Muscle of back (tissue), 11 donors: ENCODE data around the gene RASA4. TPM values are rescaled to one million over a fixed set of nuclear protein-coding genes. Genes with fewer than 3 reads are reported as not detected.
"Not testable (repeated sequence)": the region's sequence is repeated elsewhere in the genome, so short reads cannot be mapped to it uniquely, and the experiment has no call there.

ENCODE experiments used
- DNase-seq, 3 donors: peaks; one replicate each; pipeline versions ENCODE4 v3.0.0 to v3.0.0-alpha.2; 2013
- polyA plus RNA-seq, 10 donors: library from polyadenylated mRNA; unstranded; fragments of 120-200 nt; gene quantifications; one replicate each; pipeline ENCODE4 v1.2.1, GENCODE V29; 2013; ENCODE audit not compliant: insufficient read length in 10 of 10

RASA4 gene
- polyA plus RNA-seq, 10 donors = 16.3 to 43.7 (median 27.8) TPM

- DNase-seq = not testable (repeated sequence)
Measured at GRCh38 chr7:102544372-102544771, 72.2 kb downstream of the RASA4 start.

GRCh38 chr7:102543596-102543995 lies 73.0 kb downstream of the RASA4 start, which contains the start of gene UPK3BL2:
TSS of gene UPK3BL2 (minus strand) at chr7:102543696. CDS start at chr7:102543636, 60 bp downstream.
- not testable (repeated sequence) for DNase-seq

DNA sequence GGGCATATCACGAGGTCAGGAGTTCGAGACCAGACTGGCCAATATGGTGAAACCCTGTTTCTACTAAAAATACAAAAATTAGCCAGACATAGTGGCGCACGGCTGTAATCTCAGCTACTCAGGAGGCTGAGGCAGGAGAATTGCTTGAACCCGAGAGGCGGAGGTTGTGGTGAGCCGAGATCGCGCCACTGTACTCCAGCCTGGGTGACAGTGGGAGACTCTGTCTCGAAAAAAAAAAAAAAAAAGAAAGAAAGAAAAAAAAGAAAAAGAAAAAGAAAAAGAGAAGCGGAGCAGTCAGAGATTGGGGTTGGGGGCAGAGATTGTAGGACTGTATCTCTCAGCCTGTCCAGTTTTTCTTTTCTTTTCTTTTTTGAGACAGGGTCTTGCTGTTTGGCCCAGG lies 73.8 kb downstream of the RASA4 start:
- DNase-seq = not testable (repeated sequence)

- not testable (repeated sequence) for DNase-seq
Measured at GRCh38 chr7:102542083-102542482, 74.5 kb downstream of the RASA4 start.

DNA sequence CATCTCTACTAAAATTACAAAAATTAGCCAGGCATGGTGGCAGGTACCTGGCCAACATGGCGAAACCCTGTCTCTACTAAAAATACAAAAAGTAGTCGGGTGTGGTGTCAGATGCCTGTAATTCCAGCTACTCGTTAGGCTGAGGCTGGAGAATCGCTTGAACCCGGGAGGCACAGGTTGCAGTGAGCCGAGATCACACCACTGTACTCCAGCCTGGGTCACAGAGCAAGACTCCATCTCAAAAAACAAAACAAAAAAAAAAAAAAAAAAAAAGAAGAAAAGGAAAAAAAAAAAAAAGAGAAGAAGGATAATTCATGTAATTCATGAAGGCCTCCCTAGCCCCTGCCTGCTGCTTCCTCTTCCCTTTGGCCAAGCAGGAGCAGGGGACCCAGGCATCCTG lies 76.0 kb downstream of the RASA4 start:
- not testable (repeated sequence) for DNase-seq

DNA sequence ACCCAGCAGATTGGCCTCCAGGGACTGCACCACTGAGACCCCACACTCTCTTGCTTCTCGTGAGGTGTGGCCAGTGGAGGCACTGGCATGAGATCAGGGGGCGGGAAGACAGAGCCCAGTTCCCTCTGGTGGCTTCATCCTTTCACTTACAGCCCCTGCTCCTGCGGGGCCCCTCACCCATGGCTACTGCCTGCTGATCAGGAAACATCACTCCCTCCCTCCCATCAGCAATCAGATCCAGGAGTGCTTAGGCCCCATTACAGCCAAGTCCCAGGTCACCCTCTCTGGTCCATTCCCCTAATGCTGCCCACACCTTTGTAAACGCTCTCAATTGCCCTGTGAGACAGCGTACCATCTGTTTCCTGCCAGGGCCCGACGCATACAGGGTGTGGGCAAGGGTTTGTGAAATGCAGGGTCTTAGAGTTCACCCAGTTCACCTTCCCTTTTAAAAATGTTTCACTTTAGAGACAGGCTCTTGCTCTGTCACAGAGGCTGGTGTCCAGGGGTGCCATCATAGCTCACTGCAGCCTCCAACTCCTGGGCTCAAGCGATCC lies 81.4 kb downstream of the RASA4 start:
- peak in 1 of 3 donors; percentile 0 for DNase-seq

DNA sequence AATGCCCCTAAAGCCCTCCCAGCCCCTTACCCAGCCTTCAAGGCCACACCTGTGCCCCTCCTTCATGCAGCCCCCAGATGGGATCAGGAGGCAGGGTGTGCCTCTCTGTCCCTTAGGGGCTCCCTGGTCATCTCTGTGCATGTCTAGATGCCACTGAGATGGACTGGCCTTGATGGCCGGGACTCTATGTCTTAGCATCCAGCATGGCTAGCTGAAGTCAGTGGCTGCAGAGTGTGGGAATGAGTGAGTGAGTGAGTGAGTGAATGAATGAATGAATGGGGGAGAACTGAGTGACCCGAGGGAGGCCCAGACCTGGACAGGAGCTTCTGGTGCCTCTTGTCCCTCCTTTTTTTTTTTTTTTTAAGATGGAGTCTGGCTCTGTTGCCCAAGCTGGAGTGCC lies 84.4 kb downstream of the RASA4 start:
- not testable (repeated sequence) for DNase-seq

- DNase-seq = not testable (repeated sequence)
Measured at GRCh38 chr7:102531583-102531982, 85.0 kb downstream of the RASA4 start.

GRCh38 chr7:102527822-102528793 lies 88.4 kb downstream of the RASA4 start:
- not testable (repeated sequence) for DNase-seq

DNA sequence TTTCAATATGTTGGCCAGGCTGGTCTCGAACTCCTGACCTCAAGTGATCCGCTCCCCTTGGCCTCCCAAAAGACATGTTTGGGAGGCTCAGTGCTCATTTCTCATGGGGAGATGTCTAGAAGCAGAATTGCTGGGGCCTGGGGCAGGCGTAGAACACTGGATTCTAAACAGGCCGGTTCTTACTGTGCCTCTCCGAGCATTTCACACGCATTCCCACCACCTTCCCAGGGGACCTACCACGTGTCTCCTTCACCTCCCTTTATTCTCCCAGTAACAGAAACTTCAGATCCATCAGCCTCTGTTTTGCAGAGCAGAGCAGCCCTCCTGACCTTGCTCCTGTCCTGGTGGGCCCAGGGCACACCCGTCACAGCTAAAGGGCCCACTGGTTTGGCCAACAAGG lies 89.4 kb downstream of the RASA4 start:
- DNase-seq = not testable (repeated sequence)

GRCh38 chr7:102524803-102525202 lies 91.8 kb downstream of the RASA4 start:
- DNase-seq = not testable (repeated sequence)

Other genes with a start within 250 kb of the RASA4 start
- 10 to 100 TPM; 17.6 to 30.1 (median 24.8) TPM for gene PRKRIP1, start 220.4 kb downstream of the RASA4 start, polyA plus RNA-seq
- gene ORAI2, start 183.2 kb downstream of the RASA4 start, polyA plus RNA-seq = 10 to 100 TPM in 5 of 10 donors, 1 to 10 TPM in 5; 6.3 to 16.0 (median 9.7) TPM
- gene ALKBH4, start 151.9 kb downstream of the RASA4 start, polyA plus RNA-seq = 1 to 10 TPM; 5.6 to 9.4 (median 7.5) TPM
- 10 to 100 TPM in 7 of 10 donors, 1 to 10 TPM in 3; 8.5 to 16.0 (median 10.7) TPM for gene LRWD1, start 151.8 kb downstream of the RASA4 start, polyA plus RNA-seq
- 10 to 100 TPM; 22.1 to 36.5 (median 27.2) TPM for gene POLR2J, start 137.8 kb downstream of the RASA4 start, polyA plus RNA-seq
- gene RASA4B, start 99.0 kb downstream of the RASA4 start, polyA plus RNA-seq = 10 to 100 TPM in 9 of 10 donors, 1 to 10 TPM in 1; 8.4 to 21.6 (median 11.4) TPM
- gene UPK3BL2, start 73.1 kb downstream of the RASA4 start, polyA plus RNA-seq = 10 to 100 TPM in 3 of 10 donors, 1 to 10 TPM in 7; 1.2 to 16.5 (median 8.6) TPM
- 10 to 100 TPM in 3 of 10 donors, 1 to 10 TPM in 7; 2.3 to 13.2 (median 5.3) TPM for gene SPDYE2, start 65.5 kb downstream of the RASA4 start, polyA plus RNA-seq
- 10 to 100 TPM; 50.7 to 80.4 (median 63.5) TPM for gene POLR2J3, start 44.2 kb downstream of the RASA4 start, polyA plus RNA-seq
- 10 to 100 TPM in 6 of 10 donors, 1 to 10 TPM in 4; 3.7 to 50.4 (median 10.9) TPM for gene UPK3BL1, start 26.0 kb upstream of the RASA4 start, polyA plus RNA-seq
- gene SPDYE2B, start 33.6 kb upstream of the RASA4 start, polyA plus RNA-seq = 1 to 10 TPM in 7 of 10 donors, under 1 TPM in 3; 0.32 to 3.9 (median 1.7) TPM
- 1 to 10 TPM in 8 of 10 donors, under 1 TPM in 1, not detected in 1; 0.54 to 4.3 (median 2.4) TPM for gene POLR2J2, start 54.9 kb upstream of the RASA4 start, polyA plus RNA-seq
- 1 to 10 TPM; 3.5 to 8.2 (median 5.2) TPM for gene FAM185A, start 132.2 kb upstream of the RASA4 start, polyA plus RNA-seq